HG02623 (cell line): ENCODE results near the gene LRRC37A3.
"Not testable (repeated sequence)": the region's sequence is repeated elsewhere in the genome, so short reads cannot be mapped to it uniquely, and the experiment has no call there.

Experiments used
- ATAC-seq: cut with Tn5 transposase; IDR thresholded peaks from one replicate; pipeline ENCODE4 v1.9.1; 2021; ENCODE audit warnings: moderate library complexity; ENCODE audit not compliant: unreplicated experiment

The LRRC37A3 gene

GRCh38 chr17:64919289-64920025, at the start of gene LRRC37A3:
TSS of gene LRRC37A3 (minus strand) at chr17:64919478. CDS start at chr17:64897257, 22,221 bp downstream.
- ATAC-seq = peak; percentile 88

GRCh38 chr17:64965873-64966287, 46.6 kb upstream of the LRRC37A3 start:
- peak; percentile 92 for ATAC-seq

GRCh38 chr17:64965256-64965872, 46.1 kb upstream of the LRRC37A3 start:
- ATAC-seq = not testable (repeated sequence)

- ATAC-seq = no peak
These were observed 45.5 kb upstream of the LRRC37A3 start for GRCh38 chr17:64964796-64965195.

GRCh38 chr17:64963814-64964213, 44.5 kb upstream of the LRRC37A3 start:
- not testable (repeated sequence) for ATAC-seq

GRCh38 chr17:64961563-64962378, 42.5 kb upstream of the LRRC37A3 start:
- peak; percentile 31 for ATAC-seq

- no peak for ATAC-seq
These were observed 32.6 kb upstream of the LRRC37A3 start for GRCh38 chr17:64951877-64952276.

- no peak for ATAC-seq
These were observed 31.6 kb upstream of the LRRC37A3 start for GRCh38 chr17:64950871-64951270.

DNA sequence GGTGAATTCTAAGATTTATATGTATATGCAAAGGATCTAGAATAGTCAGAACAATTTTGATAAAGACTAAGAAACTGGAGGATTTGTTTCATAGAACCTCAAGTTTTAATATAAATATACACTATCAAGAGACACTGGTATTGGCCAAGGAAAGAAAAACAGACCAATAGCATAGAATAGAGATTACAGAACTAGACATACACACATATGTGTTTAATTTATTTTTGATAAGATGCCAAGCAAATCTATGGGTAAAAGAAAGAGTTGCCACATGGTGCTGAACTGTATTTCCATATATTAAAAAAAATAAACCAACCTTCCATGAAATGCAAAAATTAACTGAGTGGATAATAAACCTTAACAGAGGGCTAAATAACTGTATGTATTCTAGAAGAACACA, 27.9 kb upstream of the LRRC37A3 start:
- ATAC-seq = no peak

DNA sequence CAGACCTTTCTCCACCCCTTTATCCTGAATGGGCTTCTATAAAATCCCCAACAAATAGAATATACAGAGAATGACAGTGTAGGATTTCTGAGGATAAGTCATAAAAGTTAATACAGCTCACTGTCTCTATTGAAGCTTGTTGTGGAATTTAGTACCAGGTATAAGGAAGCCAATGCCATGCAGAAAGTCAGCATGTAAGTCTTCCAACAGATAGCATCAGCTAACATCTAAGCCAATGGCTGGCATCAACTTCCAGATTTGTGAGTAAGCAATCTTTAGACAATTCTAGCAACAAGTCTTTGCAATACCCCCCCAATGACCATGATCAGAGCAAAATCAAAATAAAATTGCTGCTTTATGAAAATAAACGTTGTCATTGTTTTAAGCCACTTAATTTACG, 22.5 kb upstream of the LRRC37A3 start:
- no peak for ATAC-seq

GRCh38 chr17:64941045-64941444, 21.8 kb upstream of the LRRC37A3 start:
- no peak for ATAC-seq

- ATAC-seq = no peak
These were observed 20.8 kb upstream of the LRRC37A3 start for GRCh38 chr17:64940055-64940454.

DNA sequence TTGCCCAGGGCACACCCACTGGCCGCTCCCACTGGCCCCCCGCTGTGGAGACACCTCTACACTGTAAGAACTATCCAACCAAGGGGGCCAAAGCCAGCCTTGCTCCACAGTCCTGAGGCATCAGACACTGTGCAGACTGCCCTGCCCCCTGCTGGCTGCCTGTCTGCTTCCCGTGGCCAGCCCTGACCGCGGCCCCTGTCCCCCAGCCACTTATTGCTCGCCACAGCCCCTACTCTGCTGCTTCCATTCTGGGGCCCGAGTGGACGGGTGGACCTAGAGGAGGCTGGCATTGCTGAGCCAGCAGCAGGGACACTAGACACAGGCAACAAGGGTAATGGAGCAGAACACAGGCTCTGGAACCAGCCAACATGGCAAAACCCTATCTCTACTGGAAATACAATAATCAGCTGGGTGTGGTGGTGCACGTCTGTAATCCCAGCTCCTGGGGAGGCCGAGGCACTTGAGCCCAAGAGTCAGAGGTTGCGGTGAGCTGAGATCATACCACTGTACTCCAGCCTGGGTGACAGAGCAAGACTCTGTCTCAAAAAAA, 19.7 kb upstream of the LRRC37A3 start:
- no peak for ATAC-seq

- ATAC-seq = no peak
These were observed 19.0 kb upstream of the LRRC37A3 start for GRCh38 chr17:64938290-64938689.

- no peak for ATAC-seq
These were observed 16.8 kb upstream of the LRRC37A3 start for GRCh38 chr17:64936117-64936516.

DNA sequence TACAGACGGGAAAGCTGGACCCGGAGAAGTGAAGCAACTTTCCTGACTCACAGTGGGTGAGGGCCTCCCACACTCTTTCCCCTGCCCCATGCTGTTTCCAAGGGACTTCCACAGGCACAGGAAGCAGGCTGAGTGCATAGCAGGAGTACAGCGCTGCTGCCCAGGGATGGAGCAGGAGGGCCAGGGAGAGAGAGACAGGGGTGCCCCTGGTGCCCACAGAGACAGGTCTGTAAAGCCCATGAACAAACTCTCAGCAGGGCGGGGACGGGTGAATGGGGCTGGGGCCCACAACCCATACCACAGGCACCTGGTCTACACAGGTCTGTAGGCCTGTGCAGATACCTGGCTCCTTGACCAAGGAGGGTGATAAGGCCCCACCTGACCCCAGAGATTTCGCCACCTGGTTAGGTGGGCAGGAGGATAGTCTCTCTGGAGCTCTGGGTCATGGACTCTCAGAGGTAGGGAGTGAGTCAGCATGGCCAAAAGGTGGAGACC, 15.1 kb upstream of the LRRC37A3 start:
- ATAC-seq = not testable (repeated sequence)

DNA sequence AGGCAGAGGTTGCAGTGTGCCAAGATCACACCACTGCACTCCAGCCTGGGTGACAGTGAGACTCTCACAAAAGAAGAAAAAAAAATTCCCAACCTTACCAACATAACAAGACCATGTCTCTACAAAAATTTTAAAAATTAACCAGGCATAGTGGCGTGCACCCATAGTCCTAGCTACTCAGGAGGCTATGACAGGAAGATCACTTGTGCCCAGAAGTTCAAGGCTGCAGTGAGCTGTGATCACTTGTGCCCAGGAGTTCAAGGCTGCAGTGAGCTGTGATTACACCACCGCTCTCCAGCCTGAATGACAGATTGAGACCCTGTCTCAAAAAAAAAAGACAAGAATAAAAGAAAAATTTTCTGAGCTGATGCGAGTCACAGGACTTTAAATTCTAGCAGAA, 13.6 kb upstream of the LRRC37A3 start:
- not testable (repeated sequence) for ATAC-seq

GRCh38 chr17:64930374-64930773, 11.1 kb upstream of the LRRC37A3 start:
- ATAC-seq = not testable (repeated sequence)

DNA sequence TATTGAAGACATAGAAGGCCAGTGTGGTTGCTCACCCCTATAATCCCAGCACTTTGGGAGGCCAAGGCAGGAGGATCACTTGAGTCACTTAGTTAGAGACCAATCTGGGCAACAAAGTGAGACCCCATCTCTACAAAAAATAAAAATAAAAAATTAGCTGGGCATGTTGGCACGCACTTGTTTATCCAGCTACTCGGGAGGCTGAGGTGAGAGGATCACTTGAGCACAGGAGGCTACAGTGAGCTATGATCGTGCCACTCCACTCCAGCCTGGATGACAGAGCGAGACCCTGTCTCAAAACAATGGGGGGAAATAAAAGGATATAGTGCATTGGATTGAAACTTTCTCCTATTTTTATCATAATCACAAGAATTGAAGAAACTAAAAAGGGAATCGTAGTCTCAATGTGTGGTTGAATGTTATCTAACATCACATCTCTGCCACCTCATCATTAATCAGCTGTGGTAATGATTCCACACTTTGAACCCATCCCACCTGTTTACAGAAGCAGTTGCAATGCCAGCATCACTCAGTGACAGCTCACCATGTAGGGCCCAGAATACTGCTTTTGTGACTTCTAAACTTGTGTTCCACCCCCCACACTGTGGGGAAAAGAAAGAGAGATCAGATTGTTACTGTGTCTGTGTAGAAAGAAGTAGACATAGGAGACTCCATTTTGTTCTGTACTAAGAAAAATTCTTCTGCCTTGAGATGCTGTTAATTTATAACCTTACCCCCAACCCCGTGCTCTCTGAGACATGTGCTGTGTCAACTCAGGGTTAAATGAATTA, 10.3 kb upstream of the LRRC37A3 start:
- not testable (repeated sequence) for ATAC-seq

DNA sequence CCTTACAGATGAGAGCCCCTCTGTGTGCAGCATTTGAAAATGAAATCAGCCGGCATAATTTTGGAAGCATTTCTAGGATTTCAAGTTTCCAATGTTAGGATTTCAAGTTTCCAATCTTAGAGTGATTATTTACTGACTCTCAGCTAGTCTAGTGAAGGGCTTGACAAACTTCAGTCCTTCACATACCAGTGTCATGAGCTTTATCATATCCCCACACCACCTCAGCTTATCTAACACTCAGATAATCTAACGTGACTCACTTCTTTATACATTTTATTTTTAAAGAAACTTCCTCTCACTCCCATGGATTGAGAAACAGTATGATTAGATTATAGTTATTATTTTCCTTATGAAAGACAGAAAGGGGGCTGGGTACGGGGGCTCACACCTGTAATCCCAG, 9.4 kb upstream of the LRRC37A3 start:
- ATAC-seq = not testable (repeated sequence)
